GM12872 (cell line): ENCODE data around the gene ABCC8.

Experiments
- CTCF ChIP-seq: IDR thresholded peaks from 3 replicates; pipeline ENCODE4 v1.5.1; 2011; ENCODE audit warnings: low read depth, mild to moderate bottlenecking, low read length, moderate library complexity; ENCODE audit not compliant: insufficient read depth

ABCC8 gene

GRCh38 chr11:17458268-17458667 is 18.4 kb downstream of the ABCC8 start:
- no peak for TF ChIP-seq CTCF

GRCh38 chr11:17457396-17458173 is 19.1 kb downstream of the ABCC8 start:
- TF ChIP-seq CTCF: no peak

- no peak for TF ChIP-seq CTCF
Measured at GRCh38 chr11:17452668-17453067, 24.0 kb downstream of the ABCC8 start.

GRCh38 chr11:17449158-17449557 is 27.5 kb downstream of the ABCC8 start:
- TF ChIP-seq CTCF: no peak

GRCh38 chr11:17446482-17446881 is 30.2 kb downstream of the ABCC8 start:
- TF ChIP-seq CTCF: no peak

- no peak for TF ChIP-seq CTCF
Measured at GRCh38 chr11:17445240-17445795, 31.3 kb downstream of the ABCC8 start.

GRCh38 chr11:17443926-17444690 is 32.5 kb downstream of the ABCC8 start:
- no peak for TF ChIP-seq CTCF
